ENCODE measurements around the gene PROSER1. TPM values are rescaled to one million over a fixed set of nuclear protein-coding genes. Genes with fewer than 3 reads are reported as not detected.

The PROSER1 gene
- total RNA-seq, 4 donors from 2014 or later: 22.7 to 63.6 (median 30.7) TPM

- DNase-seq: no peak
- H3K4me3 ChIP-seq (replicated peaks in 1 of 3): no peak overlapping the region
- H3K27me3 ChIP-seq: no peaks in the 10 kb centered on the region
- no peak overlapping the region for H3K27ac ChIP-seq
- 86 to 88% methylated on average over 4 of the region's 4 CpGs for WGBS, 2 donors
- TF ChIP-seq CTCF (IDR thresholded peaks at IDR 0.05): no peak
- no peak for TF ChIP-seq POLR2A (IDR thresholded peaks at IDR 0.05)
- intact Hi-C loops (cut with DNase I): no loop called here
- H3K9me3 ChIP-seq: no peaks in the 10 kb centered on the region
- no peaks in the 10 kb centered on the region for H3K36me3 ChIP-seq
- H3K4me1 ChIP-seq: no peaks in the 10 kb centered on the region
These were observed 72.6 kb downstream of the PROSER1 start for GRCh38 chr13:38965281-38965680.

GRCh38 chr13:38960175-38960574 lies 77.7 kb downstream of the PROSER1 start:
- intact Hi-C loops (cut with DNase I): no loop called here
- Histone ChIP-seq H3K9me3 (no peaks in the 10 kb centered on the region), H3K27ac (no peak overlapping the region), H3K27me3 (no peaks in the 10 kb centered on the region), H3K4me3 (replicated peaks in 1 of 3) (no peak overlapping the region), H3K36me3 (no peaks in the 10 kb centered on the region), H3K4me1 (no peaks in the 10 kb centered on the region)
- no peak for TF ChIP-seq CTCF (IDR thresholded peaks at IDR 0.05)
- no peak for TF ChIP-seq POLR2A (IDR thresholded peaks at IDR 0.05)
- DNase-seq: no peak

Other genes with a start within 250 kb of the PROSER1 start
- gene STOML3, start 47.3 kb downstream of the PROSER1 start, total RNA-seq: not detected
- 10 to 100 TPM; 31.0 to 46.4 (median 38.5) TPM for gene NHLRC3, start 367 bp upstream of the PROSER1 start, total RNA-seq

Data from thyroid gland (tissue), 4 donors.